Measurements from ENCODE around the gene PKIG. TPM values are rescaled to one million over a fixed set of nuclear protein-coding genes. Genes with fewer than 3 reads are reported as not detected.

Gene PKIG
- total RNA-seq, 2 experiments from 2014 or later: 3.3 to 5.1 TPM

DNA sequence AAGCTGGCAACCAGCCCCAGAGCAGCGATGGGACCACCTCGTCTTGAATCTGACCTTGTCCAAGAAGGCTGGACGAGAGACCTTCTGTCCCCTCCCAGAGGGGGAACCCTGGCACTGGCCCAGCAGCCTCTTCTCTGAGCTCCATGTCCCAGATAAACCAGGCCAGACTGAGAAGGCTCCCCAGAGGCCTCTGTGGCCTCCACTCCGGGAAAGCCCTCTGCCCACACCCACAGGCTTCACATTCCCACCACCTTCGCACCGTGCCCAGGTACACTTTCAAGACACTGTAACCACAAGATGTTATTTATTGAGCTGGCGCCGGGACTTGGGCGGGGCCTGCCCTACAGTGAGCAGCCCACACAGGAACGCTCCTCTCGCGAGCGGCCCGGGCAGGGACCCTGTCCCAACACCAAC lies 35.9 kb downstream of the PKIG start:
- H3K4me3 Mint-ChIP-seq: no peak overlapping the region
- peaks cover 3% of the 10 kb centered on the region for H3K9me3 Mint-ChIP-seq
- peaks cover 54% of the 10 kb centered on the region for H3K4me1 Mint-ChIP-seq
- peak; percentile 27 for DNase-seq
- H3K27me3 Mint-ChIP-seq: no peaks in the 10 kb centered on the region
- peaks cover 69% of the 10 kb centered on the region for H3K36me3 Mint-ChIP-seq (ENCODE audit: low read depth)
- ChIA-PET CTCF (interaction anchor here (1.4 kb wide), 1 partner anchor 12 kb away, joined by 5 read pairs; no protein-coding TSS in a partner anchor), POLR2A (no interaction called here)
- peak overlapping the region; percentile 28 for H3K27ac Mint-ChIP-seq

DNA sequence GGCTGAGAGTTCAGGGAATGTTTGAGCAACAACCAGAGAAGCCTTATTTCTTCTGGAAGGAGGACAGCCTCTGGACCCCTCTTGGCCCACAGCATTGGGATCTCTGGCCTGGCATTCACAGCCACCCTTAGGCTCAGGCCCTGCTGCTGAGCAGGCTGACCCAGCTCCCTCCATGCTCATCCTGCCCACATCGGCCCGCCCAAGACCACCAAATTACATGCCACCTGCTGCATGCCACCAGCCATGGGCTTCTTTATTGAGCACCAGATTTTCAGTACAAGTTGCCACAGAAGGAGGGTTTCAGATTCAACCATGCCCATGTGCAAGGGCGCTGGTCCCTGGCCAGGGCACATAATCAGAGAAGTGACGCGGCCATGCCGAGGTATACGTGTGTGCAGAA lies 36.9 kb downstream of the PKIG start:
- no peak overlapping the region for H3K4me3 Mint-ChIP-seq
- peaks cover 6% of the 10 kb centered on the region for H3K9me3 Mint-ChIP-seq
- H3K27ac Mint-ChIP-seq: peak overlapping the region; percentile 13
- ChIA-PET CTCF (interaction anchor here (1.4 kb wide), 1 partner anchor 11 kb away, joined by 5 read pairs; no protein-coding TSS in a partner anchor), POLR2A (no interaction called here)
- no peak for DNase-seq
- no peaks in the 10 kb centered on the region for H3K27me3 Mint-ChIP-seq
- H3K36me3 Mint-ChIP-seq (ENCODE audit: low read depth): peaks cover 73% of the 10 kb centered on the region
- H3K4me1 Mint-ChIP-seq: peaks cover 51% of the 10 kb centered on the region

DNA sequence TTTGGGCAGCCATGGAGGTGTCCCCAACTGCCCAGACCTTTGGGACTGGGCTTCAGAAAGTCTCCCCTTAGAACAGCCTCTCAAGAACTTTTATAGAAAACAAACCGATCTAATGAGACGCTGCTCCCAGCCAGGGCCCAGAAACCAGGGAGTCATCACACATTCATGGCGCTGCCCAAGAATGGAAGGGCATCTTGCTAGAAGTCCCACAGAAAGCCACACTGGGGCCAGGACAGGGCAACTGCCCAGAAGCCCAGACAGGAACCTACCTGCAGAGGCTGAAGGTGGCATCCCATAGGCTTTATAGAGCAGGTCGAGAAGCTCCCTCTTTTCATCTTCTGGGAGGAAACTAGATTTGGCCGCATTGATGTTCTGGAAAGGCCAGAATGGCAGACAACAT lies 37.7 kb downstream of the PKIG start:
- peaks cover 45% of the 10 kb centered on the region for H3K4me1 Mint-ChIP-seq
- H3K9me3 Mint-ChIP-seq: peaks cover 6% of the 10 kb centered on the region
- H3K27me3 Mint-ChIP-seq: no peaks in the 10 kb centered on the region
- H3K27ac Mint-ChIP-seq: peak overlapping the region; percentile 54
- peaks cover 75% of the 10 kb centered on the region for H3K36me3 Mint-ChIP-seq (ENCODE audit: low read depth)
- DNase-seq: no peak
- H3K4me3 Mint-ChIP-seq: no peak overlapping the region
- CTCF ChIA-PET: interaction anchor here (0.7 kb wide), 1 partner anchor 15 kb away, joined by 4 read pairs; no protein-coding TSS in a partner anchor
- POLR2A ChIA-PET: no interaction called here

DNA sequence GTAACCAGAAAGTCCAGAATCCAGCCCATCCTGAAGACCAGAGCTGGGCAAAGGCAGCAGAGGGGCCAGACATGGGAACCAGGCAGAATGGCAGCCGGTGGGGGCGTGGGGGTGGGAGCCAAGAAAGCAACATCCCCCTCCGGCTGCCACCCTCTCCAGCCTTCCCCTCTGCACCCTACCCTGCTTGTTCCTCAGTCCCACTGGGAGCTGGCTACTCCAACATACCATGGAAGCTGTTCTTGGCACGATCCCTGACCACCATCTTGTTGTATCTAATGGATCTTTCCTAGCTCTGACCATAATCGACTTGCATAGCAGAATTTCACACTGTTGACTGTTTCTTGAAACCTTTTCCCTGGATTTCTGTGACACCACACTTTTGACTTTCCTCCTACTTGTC lies 38.9 kb downstream of the PKIG start:
- ChIA-PET CTCF (no interaction called here), POLR2A (no interaction called here)
- peaks cover 6% of the 10 kb centered on the region for H3K9me3 Mint-ChIP-seq
- no peak overlapping the region for H3K27ac Mint-ChIP-seq
- H3K4me1 Mint-ChIP-seq: peaks cover 32% of the 10 kb centered on the region
- no peak for DNase-seq
- peaks cover 74% of the 10 kb centered on the region for H3K36me3 Mint-ChIP-seq (ENCODE audit: low read depth)
- no peak overlapping the region for H3K4me3 Mint-ChIP-seq
- H3K27me3 Mint-ChIP-seq: no peaks in the 10 kb centered on the region

DNA sequence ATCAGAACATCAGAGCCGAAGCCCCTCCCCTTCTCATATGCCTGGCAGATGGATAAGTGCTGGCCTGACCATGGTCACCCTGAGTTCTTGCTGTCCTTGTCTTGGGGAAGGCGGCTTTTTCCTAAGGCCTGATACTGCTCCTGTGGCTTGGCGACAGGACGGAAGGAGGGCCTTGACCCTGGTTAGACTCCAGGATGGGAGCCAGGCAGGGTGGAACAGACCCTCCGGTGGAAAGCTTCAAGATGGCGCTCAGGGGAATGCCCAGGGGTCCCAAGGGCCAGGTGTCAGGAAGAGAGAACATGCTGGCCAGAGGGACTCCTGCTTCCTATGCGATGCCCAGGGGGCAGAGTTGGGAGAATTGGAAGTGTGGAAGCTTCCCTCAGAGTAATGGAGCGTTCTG lies 39.6 kb downstream of the PKIG start:
- POLR2A ChIA-PET: no interaction called here

DNA sequence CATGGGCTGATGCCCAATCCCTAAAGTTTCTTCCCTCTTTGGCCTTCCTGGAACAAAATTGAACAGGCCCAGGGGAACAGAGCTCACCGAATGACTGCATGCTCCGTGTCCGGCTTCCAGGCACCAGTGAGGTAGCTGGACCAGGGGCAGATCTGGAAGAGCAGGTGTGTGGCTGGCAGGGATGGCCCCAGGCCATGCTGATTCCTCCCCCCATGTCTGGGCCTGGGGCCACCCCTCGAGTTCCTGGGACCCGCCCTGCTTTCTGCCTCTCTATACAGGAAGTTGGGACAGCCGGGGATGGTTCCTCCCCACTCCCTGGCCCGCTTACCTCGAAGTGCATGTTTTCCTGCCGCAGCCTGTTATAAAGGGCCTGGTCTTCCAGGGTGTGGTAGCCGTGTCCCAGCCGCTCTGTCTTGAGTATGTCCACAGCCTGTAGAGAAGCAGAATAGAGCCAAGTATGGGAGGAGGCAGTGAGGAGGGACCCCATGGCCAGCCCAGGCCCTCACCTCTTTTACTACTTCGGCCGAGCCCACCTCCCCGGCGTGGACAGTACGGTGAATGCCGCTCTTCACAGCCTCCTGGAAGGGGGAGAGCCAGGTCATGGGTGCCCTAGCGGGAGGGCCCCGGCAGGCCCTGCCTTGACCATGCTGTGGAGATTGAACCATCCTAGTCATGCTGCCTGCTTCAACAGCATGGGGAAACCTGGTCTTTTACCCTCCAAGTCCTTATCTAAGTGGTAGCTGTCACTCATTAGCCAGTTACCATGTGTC lies 40.3 kb downstream of the PKIG start:
- Mint-ChIP-seq H3K4me3 (no peak overlapping the region), H3K9me3 (peaks cover 6% of the 10 kb centered on the region), H3K27me3 (no peaks in the 10 kb centered on the region), H3K27ac (no peak overlapping the region), H3K4me1 (peaks cover 28% of the 10 kb centered on the region), H3K36me3 (ENCODE audit: low read depth) (peaks cover 84% of the 10 kb centered on the region)
- DNase-seq: no peak
- ChIA-PET POLR2A (interaction anchor here (0.6 kb wide), 1 partner anchor 22 kb away, joined by 3 read pairs; no protein-coding TSS in a partner anchor), CTCF (interaction anchor here (1.0 kb wide), 1 partner anchor 26 kb away, joined by 3 read pairs; no protein-coding TSS in a partner anchor)

More for the DNA sequence above, 39.6 kb downstream of the PKIG start:
- H3K4me1 Mint-ChIP-seq: peaks cover 33% of the 10 kb centered on the region
- no peak overlapping the region for H3K4me3 Mint-ChIP-seq
- H3K9me3 Mint-ChIP-seq: peaks cover 6% of the 10 kb centered on the region
- peaks cover 79% of the 10 kb centered on the region for H3K36me3 Mint-ChIP-seq (ENCODE audit: low read depth)
- DNase-seq: no peak
- CTCF ChIA-PET: no interaction called here
- H3K27me3 Mint-ChIP-seq: no peaks in the 10 kb centered on the region
- H3K27ac Mint-ChIP-seq: no peak overlapping the region

DNA sequence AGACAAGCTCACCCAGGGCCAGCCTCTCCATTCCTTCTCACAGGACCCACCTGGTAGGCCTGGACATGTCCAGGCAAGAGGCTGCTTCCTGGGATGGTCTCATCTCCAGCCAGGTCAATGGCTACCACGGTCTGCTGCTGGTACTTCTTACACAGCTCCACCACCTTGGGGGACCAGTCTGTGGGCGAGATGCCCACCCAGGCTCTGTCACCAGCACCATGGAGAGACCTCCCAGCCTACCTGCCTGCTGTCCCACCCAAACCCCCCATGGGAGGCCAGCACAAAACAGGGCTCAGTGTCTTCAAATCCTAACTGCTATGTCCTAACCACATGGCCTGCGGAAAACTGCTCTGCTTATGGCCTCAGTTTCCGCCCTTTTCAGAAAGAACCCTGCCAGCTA lies 41.8 kb downstream of the PKIG start:
- Mint-ChIP-seq H3K9me3 (peaks cover 6% of the 10 kb centered on the region), H3K27ac (no peak overlapping the region), H3K4me1 (peaks cover 14% of the 10 kb centered on the region), H3K27me3 (no peaks in the 10 kb centered on the region), H3K4me3 (no peak overlapping the region), H3K36me3 (ENCODE audit: low read depth) (peaks cover 82% of the 10 kb centered on the region)
- DNase-seq: no peak
- ChIA-PET POLR2A (no interaction called here), CTCF (no interaction called here)

DNA sequence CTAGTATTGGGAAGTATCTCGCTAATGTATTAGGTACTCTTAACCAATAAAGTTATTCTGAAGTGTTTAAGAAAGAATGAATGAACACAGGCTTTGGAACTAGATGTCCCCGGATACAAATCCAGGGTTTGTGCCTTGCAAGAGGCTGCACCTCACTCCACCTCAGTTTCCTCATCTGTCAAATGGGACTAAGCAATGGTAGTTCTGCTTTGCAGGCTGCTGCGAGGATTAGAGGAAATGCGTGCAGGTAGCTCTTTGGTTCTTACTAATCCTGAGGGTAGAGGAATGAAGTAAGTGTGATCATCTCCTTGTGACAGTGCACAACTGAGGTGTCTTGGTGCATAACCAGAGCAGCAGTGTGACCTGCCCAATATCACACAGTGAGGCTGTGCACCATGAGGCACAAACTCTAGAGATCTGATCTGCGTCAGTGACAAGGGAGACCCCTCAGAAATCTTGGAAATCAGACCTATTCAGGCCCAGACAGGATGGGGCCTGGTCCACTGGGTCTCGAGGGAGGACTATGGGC lies 42.4 kb downstream of the PKIG start:
- POLR2A ChIA-PET: no interaction called here
- Mint-ChIP-seq H3K4me1 (peaks cover 9% of the 10 kb centered on the region), H3K4me3 (no peak overlapping the region), H3K9me3 (peaks cover 6% of the 10 kb centered on the region), H3K36me3 (ENCODE audit: low read depth) (peaks cover 77% of the 10 kb centered on the region), H3K27ac (no peak overlapping the region), H3K27me3 (no peaks in the 10 kb centered on the region)
- no peak for DNase-seq
- CTCF ChIA-PET: no interaction called here

DNA sequence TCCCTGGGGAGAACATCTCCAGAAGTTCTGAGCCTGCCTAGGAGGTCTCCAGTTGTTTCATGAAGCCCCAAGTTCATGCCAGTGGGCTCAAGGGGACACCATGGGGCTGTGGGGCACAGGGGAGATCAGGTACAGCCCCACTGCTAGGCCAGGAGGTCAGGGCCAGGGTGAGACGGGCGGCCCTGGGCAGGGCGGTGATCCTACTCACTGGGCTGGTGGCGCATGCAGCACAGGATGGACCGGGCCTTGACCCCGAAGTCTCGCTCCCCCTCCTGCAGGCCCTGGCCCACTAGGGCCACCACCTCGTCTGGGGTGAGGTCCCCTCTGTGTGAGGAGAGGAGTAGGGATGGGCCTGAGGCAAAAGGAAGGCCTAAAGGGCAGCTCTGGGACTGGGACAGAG lies 43.0 kb downstream of the PKIG start:
- Mint-ChIP-seq H3K36me3 (ENCODE audit: low read depth) (peaks cover 74% of the 10 kb centered on the region), H3K4me3 (no peak overlapping the region), H3K4me1 (peaks cover 4% of the 10 kb centered on the region), H3K27me3 (no peaks in the 10 kb centered on the region), H3K9me3 (peaks cover 6% of the 10 kb centered on the region), H3K27ac (no peak overlapping the region)
- POLR2A ChIA-PET: no interaction called here
- DNase-seq: no peak
- CTCF ChIA-PET: no interaction called here

DNA sequence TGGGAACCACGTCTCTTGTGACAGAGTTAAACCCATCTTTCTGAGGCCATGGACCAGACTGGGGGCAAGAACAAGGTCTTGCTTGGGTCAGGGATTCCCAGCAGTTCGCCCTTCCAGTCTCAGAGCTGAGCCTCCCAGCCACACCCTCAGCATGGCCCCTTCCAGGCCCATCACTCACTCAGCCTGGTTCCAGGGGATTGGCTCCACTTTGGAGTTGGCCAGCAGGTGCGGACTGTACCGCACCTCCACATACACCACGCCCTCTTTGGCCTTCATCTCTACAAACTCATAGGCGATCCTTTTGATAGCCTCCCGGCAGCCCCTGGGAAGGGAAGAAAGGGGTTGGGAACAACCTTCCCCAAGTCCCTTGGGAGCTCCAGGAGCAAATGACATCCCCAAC lies 43.9 kb downstream of the PKIG start:
- Mint-ChIP-seq H3K27ac (no peak overlapping the region), H3K27me3 (no peaks in the 10 kb centered on the region), H3K4me3 (no peak overlapping the region), H3K4me1 (peaks cover 3% of the 10 kb centered on the region), H3K36me3 (ENCODE audit: low read depth) (peaks cover 67% of the 10 kb centered on the region), H3K9me3 (peaks cover 6% of the 10 kb centered on the region)
- ChIA-PET POLR2A (no interaction called here), CTCF (interaction anchor here (0.6 to 0.8 kb wide), 2 partner anchors 14 to 66 kb away, joined by 3 to 6 read pairs; no protein-coding TSS in a partner anchor)
- DNase-seq: no peak

DNA sequence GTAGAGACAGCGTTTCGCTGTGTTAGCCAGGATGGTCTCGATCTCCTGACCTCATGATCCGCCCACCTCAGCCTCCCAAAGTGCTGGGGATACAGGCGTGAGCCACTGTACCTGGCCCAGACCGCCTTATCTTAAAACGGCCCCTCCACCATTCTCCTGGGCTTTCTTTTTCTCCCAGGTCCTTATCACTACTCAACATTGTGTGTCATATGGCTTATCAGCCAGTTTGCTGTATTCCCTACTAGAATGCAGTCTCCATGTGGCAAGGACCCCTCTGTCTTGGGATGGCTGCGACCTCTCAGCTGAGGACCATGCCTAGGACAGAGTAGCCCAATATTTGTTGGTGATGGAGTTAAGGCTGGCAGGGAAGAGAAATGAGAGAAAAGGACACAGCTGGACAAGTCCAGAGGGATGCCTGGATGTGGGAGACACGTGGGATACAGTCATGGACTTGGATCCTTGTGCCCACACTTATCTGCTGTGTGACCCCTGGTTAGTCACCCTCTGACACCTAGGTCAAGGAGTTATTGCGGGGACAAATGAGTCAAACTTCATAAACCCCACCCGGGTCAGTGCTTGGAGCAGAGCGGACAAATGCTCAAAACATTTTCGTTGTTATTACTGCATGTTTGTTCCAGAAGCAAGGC lies 45.1 kb downstream of the PKIG start:
- POLR2A ChIA-PET: no interaction called here
- CTCF ChIA-PET: no interaction called here
- H3K4me3 Mint-ChIP-seq: no peak overlapping the region
- H3K27ac Mint-ChIP-seq: no peak overlapping the region
- no peaks in the 10 kb centered on the region for H3K27me3 Mint-ChIP-seq
- H3K9me3 Mint-ChIP-seq: peaks cover 6% of the 10 kb centered on the region
- DNase-seq: no peak
- H3K4me1 Mint-ChIP-seq: peaks cover 3% of the 10 kb centered on the region
- H3K36me3 Mint-ChIP-seq (ENCODE audit: low read depth): peaks cover 63% of the 10 kb centered on the region

DNA sequence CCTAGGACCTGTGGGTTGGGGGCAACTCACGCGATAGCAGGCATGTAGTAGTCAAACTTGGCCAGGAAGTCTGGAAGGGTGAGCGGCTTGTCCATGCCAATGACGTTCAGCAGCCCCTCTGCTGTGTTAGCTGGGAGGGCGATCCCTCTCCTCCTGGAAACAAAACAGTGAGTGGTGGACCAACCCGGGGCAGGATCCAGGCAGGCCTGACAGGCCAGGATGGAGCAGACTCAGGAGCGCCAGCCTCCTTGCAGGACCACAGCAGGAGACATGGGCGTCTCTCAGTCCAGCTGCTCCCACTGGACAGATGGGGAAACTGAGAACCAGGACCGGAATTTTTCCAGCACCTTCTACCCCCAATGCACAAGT lies 46.6 kb downstream of the PKIG start:
- Mint-ChIP-seq H3K36me3 (ENCODE audit: low read depth) (peaks cover 52% of the 10 kb centered on the region), H3K27me3 (no peaks in the 10 kb centered on the region), H3K4me3 (no peak overlapping the region), H3K4me1 (peaks cover 3% of the 10 kb centered on the region), H3K27ac (peak overlapping the region; percentile 54), H3K9me3 (no peaks in the 10 kb centered on the region)
- POLR2A ChIA-PET: no interaction called here
- CTCF ChIA-PET: no interaction called here
- DNase-seq: no peak

DNA sequence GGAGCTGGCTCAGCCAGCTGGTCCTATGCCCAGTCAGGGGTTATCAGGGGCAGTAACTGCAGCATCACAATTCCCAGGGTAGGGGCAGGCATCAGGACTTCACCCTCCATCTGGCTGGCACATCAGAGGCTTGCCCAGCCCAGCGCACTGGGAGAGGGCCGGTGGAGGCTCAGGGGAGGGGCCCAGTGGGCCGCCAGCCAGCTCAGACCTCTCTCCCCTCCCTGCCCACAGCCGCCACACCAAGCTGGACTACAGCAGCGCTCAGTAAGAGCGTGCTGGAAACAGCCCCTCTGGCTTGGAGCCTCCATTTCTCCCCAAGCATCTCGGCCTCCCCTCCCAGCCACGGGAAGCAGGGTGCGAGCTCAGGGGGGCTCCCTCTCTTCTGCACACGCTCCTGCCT lies 47.2 kb downstream of the PKIG start:
- H3K27ac Mint-ChIP-seq: no peak overlapping the region
- H3K4me1 Mint-ChIP-seq: peaks cover 3% of the 10 kb centered on the region
- peaks cover 51% of the 10 kb centered on the region for H3K36me3 Mint-ChIP-seq (ENCODE audit: low read depth)
- no peaks in the 10 kb centered on the region for H3K27me3 Mint-ChIP-seq
- DNase-seq: no peak
- H3K4me3 Mint-ChIP-seq: no peak overlapping the region
- ChIA-PET POLR2A (no interaction called here), CTCF (interaction anchor here (0.6 to 1.5 kb wide), 3 partner anchors 11 to 869 kb away, joined by 4 to 5 read pairs (median 5); no protein-coding TSS in a partner anchor)
- no peaks in the 10 kb centered on the region for H3K9me3 Mint-ChIP-seq

Data from activated CD4-positive, alpha-beta T cell treated with anti-CD3 and anti-CD28 coated beads, Interleukin-2, amount 10 ng/mL, durations not matched to agents 7 days and 5 days (primary cell).